Stimulated activated CD8-positive, alpha-beta memory T cell treated with anti-CD3 and anti-CD28 coated beads, Interleukin-15, amount 100 ng/mL, for 1 hour (primary cell): Measurements from ENCODE around the gene EFR3B.
"Not testable (repeated sequence)": the region's sequence is repeated elsewhere in the genome, so short reads cannot be mapped to it uniquely, and the experiment has no call there.

Experiments used
- DNase-seq: peaks from one replicate; pipeline ENCODE4 v3.0.0-alpha.2; 2020; ENCODE audit warnings: low read depth

Gene EFR3B

DNA sequence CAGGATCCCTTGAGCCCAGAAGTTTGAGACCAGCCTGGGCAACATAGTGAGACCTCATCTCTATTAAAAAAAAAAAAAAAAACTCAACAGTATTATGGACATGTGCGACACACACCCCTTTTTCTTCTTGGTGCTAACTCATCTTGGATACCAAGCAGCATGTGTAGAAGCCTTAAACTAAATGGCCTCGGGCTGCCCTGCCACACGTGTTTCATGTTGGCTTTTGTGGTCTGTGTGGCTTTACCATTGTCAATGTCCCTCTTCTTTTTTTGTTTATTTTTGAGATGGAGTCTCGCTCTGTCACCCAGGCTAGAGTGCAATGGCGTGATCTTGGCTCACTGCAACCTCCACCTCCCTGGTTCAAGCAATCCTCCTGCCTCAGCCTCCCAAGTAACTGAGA, 109.1 kb downstream of the EFR3B start:
- not testable (repeated sequence) for DNase-seq

GRCh38 chr2:25151718-25152117, 109.8 kb downstream of the EFR3B start:
- no peak for DNase-seq

- no peak for DNase-seq
Measured at GRCh38 chr2:25155401-25155800, 113.5 kb downstream of the EFR3B start.

DNA sequence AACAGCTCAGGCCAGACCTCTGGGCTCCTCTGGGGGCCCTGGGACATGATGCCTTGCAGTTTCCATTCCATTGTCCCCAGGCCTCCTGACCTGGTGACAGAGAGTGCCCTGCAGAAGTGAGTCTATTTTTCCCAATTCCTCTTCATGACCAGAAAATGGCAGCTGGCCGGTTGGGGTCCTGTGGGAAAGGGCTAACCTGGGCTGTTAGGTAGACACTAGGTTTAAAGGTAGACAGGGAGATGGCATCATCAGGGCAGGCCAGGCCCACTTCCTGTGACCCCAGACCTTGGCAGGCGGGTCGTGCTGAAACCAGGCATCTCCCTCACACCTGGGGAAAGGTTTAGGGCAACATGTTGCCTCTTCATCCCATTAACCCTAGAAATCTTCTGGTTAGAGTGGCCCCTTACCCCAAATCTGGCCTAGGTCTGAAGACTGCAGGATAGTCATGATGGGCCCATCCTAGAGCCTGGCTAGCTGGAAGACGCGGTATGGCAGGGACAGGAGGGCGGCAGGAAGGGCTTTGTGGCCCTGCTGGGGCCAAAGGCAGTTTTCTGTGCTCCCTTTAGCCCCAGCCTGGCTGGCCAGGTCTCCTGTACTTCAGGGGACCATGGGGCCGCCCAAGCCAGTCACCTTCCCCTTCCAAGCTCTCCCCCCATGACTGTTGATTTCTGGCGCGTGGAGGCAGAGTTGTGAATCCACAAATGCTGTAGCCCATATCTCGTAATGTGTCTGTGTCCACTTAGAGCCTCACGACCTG, 116.4 kb downstream of the EFR3B start:
- DNase-seq = no peak

DNA sequence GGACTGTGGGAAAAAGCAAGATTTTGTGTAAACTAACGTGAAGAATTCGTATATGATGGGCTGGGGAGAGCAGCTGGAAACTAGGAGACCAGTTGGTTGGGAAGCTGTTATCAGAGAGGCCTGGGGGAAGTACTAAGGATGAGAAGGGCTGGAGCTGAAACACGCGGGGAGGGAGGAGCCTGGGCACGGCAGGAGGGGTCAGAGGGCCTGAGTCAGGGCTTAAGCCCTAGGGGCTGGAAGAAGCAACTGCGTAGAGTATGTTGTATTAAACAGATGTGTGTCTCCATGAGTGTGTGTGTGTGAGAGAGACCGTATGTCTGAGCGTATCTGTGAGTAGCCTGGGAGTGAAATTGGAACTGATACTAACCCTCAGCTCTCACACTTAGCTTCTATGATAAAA, 118.1 kb downstream of the EFR3B start:
- DNase-seq = no peak

- no peak for DNase-seq
Measured at GRCh38 chr2:25160376-25160775, 118.5 kb downstream of the EFR3B start.

- DNase-seq = peak; percentile 49
Measured at GRCh38 chr2:25161055-25161781, 119.3 kb downstream of the EFR3B start.

- not testable (repeated sequence) for DNase-seq
Measured at GRCh38 chr2:25162061-25162460, 120.2 kb downstream of the EFR3B start.

GRCh38 chr2:25164561-25164960, 122.7 kb downstream of the EFR3B start:
- no peak for DNase-seq

- peak; percentile 11 for DNase-seq
Measured at GRCh38 chr2:25165992-25166875, 124.4 kb downstream of the EFR3B start.

DNA sequence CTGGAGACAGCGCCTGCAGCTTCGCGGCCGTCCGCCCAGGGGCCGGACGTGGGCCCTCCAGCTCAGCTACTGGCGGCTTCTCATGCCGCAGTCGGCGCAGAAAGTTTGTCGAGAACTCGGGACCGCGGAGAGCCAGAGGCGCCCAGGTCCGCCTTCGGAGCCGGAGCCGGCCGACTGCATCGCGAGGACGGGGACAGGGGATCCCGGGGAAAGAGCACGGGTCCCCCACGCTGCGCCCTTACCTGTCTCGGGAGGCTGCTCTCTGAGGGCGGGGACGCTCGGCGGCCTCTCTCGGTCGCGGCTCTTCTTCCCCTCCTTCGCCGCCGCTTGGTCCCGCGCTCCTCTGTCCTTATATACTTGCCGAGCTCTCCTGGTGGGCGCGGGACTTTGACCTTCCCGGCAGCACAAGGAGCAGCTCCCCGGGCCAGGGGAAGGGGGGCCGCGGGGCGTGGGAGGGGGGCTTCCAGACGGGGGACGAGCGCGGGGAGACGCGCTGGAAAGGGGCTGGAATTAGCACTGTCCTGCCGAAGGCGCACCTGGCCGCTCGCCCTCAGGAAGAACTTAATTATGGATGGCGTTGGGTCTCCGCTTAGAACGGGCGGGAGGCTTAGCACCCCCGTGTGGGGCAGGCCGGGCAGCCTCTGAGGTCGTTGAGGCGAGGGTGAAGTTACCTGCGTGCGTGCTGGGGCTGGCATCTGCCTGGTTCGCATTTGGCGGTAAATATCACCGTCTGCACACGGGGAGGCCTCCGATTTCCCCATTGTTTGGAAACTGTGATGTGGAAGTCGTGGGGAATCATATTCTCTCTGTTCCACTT, 126.6 kb downstream of the EFR3B start, which contains the start of gene POMC:
Gene POMC, minus strand, starts transcription at position 325 of the 817 bp plus-strand sequence. CDS start 3,808 bp downstream, outside the sequence.
- DNase-seq = no peak

DNA sequence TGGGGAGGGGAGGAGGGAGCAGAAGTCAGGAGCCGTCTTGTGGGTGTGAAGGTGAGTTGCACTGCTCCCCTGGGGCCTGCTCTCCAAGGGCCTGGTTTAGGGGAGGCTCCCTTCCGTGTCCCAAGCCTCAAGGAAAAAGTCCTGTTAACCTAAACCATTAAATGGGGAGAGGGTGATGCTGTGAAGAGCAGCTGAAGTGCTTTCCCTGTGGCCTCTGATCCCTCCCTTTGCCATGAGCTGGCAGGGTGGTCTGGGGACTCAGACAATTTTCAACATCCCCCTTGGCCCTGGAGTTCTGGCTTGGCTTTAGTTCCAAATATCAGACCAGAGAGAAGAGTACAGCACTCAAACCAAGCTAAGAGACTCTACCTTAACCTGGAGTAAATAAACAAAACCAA, 127.2 kb downstream of the EFR3B start:
- no peak for DNase-seq

GRCh38 chr2:25170888-25171287, 129.0 kb downstream of the EFR3B start:
- no peak for DNase-seq

- DNase-seq = no peak
Measured at GRCh38 chr2:25173719-25174118, 131.8 kb downstream of the EFR3B start.

DNA sequence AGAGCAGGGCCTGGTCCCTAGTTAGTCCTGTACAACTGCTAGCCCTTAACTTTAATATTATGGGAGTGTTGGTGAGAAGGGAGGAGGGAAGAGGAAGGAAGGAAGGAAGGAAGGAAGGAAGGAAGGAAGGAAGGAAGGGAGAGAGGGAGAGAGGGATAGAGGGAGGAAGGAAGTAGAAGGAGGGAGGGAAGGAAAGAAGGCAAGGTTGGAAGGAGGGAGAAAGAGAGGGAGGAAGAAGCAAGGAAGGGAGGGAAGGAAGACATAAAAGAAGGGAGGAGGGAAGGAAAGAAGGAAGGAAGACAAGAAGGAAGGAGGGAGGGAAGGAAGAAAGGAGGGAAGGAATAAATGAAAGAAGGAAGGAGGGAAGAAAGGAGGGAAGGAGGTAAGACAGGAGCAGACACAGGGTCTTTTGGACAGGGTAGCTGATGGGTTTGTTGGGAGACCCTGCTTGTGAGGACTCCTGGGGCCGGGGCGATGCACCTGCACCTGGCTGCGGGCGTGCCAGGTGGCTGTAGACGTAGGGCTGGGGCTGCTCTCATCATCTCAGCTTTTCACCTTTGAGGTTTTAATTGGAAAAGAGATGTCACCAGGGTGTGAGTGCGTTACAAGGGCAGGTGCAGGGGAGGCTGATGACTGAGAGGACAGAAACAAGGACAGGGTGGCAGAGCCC, 132.5 kb downstream of the EFR3B start:
- DNase-seq = no peak

- no peak for DNase-seq
Measured at GRCh38 chr2:25176138-25176537, 134.3 kb downstream of the EFR3B start.

GRCh38 chr2:25176541-25177181, 134.8 kb downstream of the EFR3B start:
- DNase-seq = no peak

DNA sequence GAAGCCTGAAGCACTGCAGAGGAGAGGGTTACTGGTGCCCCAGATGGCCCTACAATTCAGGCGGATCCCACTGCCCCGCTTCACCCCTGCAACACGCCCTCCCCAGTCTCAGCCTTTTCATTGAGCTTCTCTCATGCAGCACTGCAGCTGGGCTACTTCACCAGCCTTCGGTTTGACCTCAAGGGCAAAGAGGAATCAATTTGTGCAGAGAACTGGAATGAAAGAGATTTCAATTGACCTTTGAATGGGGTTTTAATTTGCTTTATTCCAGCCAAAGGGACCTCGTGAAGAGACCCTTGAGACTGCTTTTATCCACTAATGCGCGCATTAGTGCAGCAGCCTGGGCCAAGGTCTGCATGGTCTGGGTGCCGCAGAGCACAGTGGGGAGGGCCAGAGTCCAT, 135.3 kb downstream of the EFR3B start:
- DNase-seq = no peak

DNA sequence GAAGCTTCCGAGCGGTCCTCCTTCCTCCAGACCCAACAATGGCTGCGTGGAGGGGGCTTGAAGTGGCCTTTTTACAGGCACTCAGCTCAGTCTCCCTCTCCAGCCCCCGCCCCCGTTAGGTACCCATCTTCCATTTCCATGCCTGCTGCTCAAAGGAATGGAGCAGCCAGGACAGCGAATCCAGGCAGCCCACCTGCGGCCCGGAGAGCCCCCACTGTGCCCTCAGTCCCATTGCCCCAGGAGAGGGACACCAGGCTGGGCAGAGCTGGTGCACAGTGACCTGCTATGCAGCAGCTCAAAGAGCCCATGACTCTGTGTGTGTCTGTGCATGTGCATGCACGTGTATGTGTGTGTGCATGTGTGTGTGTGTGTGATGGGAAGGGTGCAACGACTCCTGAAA, 137.1 kb downstream of the EFR3B start:
- DNase-seq = no peak

- DNase-seq = no peak
Measured at GRCh38 chr2:25184254-25184653, 142.4 kb downstream of the EFR3B start.
